ENCODE measurements around the gene DKC1.

DNA sequence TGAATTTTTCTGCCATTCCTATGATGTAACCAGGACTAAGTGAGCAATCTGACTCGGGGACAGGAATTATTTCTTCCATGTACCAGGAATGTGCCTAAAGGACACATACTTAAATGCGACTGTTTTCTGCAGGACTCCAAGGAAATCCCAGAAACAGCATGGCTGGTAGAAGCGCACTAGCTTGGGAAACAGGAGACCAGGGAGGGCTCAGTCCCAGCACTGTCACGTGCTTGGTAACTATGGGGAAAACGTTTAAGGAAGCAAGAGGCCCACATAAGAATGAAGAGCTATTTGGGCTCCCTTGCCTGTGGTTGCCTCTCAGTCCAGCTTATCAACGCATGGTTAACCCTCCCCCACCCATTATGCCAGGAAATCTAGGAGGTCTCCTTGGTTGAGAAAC is 23.1 kb downstream of the DKC1 start:
- no peak for TF ChIP-seq EZH2 (IDR thresholded peaks at IDR 0.05)
- TF ChIP-seq, protein P1, sequence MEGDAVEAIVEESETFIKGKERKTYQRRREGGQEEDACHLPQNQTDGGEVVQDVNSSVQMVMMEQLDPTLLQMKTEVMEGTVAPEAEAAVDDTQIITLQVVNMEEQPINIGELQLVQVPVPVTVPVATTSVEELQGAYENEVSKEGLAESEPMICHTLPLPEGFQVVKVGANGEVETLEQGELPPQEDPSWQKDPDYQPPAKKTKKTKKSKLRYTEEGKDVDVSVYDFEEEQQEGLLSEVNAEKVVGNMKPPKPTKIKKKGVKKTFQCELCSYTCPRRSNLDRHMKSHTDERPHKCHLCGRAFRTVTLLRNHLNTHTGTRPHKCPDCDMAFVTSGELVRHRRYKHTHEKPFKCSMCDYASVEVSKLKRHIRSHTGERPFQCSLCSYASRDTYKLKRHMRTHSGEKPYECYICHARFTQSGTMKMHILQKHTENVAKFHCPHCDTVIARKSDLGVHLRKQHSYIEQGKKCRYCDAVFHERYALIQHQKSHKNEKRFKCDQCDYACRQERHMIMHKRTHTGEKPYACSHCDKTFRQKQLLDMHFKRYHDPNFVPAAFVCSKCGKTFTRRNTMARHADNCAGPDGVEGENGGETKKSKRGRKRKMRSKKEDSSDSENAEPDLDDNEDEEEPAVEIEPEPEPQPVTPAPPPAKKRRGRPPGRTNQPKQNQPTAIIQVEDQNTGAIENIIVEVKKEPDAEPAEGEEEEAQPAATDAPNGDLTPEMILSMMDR (IDR thresholded peaks at IDR 0.05) = no peak
